Neuron (in vitro differentiated cells): Measurements from ENCODE around the gene HLA-DRB1.
"Not testable (repeated sequence)": the region's sequence is repeated elsewhere in the genome, so short reads cannot be mapped to it uniquely, and the experiment has no call there.

Experiments
- H2AFZ ChIP-seq: one replicate; pipeline ENCODE4 v1.6.1; 2013; ENCODE audit warnings: low read depth, mild to moderate bottlenecking, inconsistent platforms, low read length, moderate library complexity
- H3K27me3 ChIP-seq: one replicate; pipeline ENCODE4 v1.6.1; 2013; ENCODE audit warnings: low read length; ENCODE audit not compliant: insufficient read depth
- H3K36me3 ChIP-seq: one replicate; pipeline ENCODE4 v1.6.1; 2013; ENCODE audit warnings: low read length; ENCODE audit not compliant: insufficient read depth
- H3K4me1 ChIP-seq: one replicate; pipeline ENCODE4 v1.6.1; 2013; ENCODE audit warnings: low read length; ENCODE audit not compliant: insufficient read depth
- H3K4me3 ChIP-seq: 2 replicates; pipeline ENCODE4 v1.5.1; 2013; ENCODE audit warnings: mild to moderate bottlenecking, low read length, moderate library complexity
- H3K9me3 ChIP-seq: one replicate; pipeline ENCODE4 v1.6.1; 2013; ENCODE audit warnings: low read length

HLA-DRB1 gene

DNA sequence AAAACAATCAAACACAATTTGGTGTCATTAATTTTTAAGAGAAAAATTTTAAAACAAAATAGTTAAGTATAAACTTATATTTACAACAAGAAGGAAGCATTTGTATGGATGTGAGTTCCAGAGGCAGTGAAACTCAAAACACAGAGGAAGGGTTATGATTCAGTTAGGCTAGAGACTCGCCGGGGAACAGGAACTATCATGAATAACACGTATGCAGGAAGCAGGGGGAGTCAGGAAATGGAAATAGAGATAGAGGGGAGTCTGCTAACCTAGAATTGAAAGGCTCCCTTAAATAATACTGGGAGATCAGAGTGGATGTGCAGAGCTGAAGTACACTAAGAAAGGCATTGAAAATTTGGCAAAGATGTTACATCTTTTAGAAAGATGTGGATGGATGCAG is 14.2 kb upstream of the HLA-DRB1 start:
- no peaks in the 10 kb centered on the region for H3K4me1 ChIP-seq
- no peak overlapping the region for H3K4me3 ChIP-seq
- no peaks in the 10 kb centered on the region for H3K36me3 ChIP-seq

DNA sequence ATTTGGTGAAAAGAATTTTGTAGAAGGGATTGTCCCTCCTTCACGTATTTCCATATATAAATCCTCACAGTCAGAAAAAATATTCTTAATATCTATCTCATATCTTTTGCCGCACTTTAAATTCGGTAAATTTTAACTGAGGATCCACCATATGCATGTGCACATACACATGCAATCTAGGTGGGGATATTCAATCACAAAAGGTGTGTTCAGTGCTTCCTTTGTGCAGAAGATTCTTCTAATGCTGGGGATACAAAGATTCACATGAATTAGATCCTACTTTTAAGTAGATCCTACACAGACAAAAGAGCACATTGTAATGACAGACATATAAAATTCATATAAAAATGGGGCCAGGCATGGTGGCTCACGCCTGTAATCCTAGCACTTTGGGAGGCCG is 13.6 kb upstream of the HLA-DRB1 start:
- no peak overlapping the region for H2AFZ ChIP-seq
- H3K4me3 ChIP-seq: no peak overlapping the region
- H3K9me3 ChIP-seq: no peaks in the 10 kb centered on the region
- no peaks in the 10 kb centered on the region for H3K36me3 ChIP-seq
- no peaks in the 10 kb centered on the region for H3K27me3 ChIP-seq
- no peaks in the 10 kb centered on the region for H3K4me1 ChIP-seq

More for the DNA sequence above, 14.2 kb upstream of the HLA-DRB1 start:
- Histone ChIP-seq H3K27me3 (no peaks in the 10 kb centered on the region), H2AFZ (no peak overlapping the region), H3K9me3 (no peaks in the 10 kb centered on the region)

DNA sequence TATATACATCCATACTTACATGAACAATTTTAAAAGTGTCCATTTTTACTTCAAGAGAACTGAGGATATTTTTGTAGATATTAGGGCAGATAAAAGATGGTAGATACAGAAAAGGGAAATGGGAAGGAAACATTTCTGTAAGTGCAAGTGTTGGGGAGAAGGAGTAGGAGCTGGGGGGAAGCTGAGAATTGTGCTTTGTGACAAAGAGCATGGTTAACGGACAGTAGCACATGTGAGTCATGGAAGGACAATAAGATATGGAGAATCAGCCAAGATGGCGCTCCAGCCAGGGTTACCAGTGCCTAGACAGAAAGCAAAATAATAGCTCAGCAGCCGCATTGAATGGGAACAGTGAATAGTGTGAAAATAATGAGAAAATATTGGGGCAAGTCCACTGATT is 12.7 kb upstream of the HLA-DRB1 start:
- no peaks in the 10 kb centered on the region for H3K36me3 ChIP-seq
- H3K9me3 ChIP-seq: no peaks in the 10 kb centered on the region
- H3K27me3 ChIP-seq: no peaks in the 10 kb centered on the region
- no peaks in the 10 kb centered on the region for H3K4me1 ChIP-seq
- no peak overlapping the region for H3K4me3 ChIP-seq
- no peak overlapping the region for H2AFZ ChIP-seq

DNA sequence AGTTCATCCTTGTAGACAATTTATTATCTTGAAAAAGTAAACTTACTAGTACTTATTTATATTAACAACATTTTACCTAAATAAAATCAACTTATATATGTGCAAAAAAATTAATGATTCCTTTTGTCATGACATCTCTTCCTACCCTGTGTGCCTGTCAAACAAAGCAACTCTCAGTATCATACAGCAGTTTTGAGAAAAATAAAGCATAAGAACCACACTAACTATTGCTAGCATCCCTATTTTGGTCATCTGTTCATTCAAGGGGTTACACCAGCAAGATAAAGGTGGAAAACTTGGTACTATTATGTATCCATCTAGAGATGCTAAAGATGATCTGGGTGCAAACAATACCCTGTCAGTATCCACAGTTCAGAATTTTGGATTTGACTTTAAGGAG is 7.4 kb upstream of the HLA-DRB1 start:
- H3K4me1 ChIP-seq: no peaks in the 10 kb centered on the region
- no peaks in the 10 kb centered on the region for H3K9me3 ChIP-seq
- H3K4me3 ChIP-seq: no peak overlapping the region
- no peaks in the 10 kb centered on the region for H3K27me3 ChIP-seq
- H3K36me3 ChIP-seq: no peaks in the 10 kb centered on the region
- no peak overlapping the region for H2AFZ ChIP-seq

DNA sequence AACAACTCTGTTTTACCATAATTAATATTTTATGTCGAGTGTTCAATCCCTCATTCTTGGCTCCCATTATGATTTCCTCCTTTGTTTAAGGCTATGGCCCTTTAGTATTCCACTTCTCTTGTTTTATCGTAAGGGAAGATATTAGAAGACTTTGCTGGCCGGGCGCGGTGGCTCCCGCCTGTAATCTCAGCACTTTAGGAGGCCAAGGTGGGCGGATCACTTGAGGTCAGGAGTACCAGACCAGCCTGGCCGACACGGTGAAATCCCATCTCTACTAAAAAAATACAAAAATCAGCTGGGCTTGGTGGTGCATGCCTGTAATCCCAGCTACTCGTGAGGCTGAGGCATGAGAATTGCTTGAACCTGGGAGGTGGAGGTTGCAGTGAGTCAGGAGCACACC is 1.1 kb upstream of the HLA-DRB1 start:
- not testable (repeated sequence) for H3K4me3 ChIP-seq, H3K27me3 ChIP-seq, H2AFZ ChIP-seq, H3K9me3 ChIP-seq, H3K4me1 ChIP-seq, H3K36me3 ChIP-seq

DNA sequence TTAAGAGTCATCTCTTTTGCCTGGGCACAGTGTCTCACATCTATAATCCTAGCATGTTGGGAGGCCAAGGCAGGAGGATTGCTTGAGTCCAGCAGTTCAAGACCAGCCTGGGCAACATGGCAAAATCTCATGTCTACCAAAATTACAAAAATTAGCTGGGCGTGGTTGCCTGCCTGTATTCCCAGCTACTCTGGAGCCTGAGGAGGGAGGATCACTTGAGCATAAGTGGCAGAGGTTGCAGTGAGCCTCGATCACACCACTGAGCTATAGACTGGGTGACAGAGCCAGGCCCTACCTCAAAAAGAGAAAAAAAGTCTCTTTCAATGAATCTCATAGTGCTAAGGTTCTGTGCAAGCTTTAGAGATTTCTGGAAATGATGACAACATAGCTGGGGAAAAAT is 1.5 kb downstream of the HLA-DRB1 start:
- Histone ChIP-seq H3K36me3 (no peaks in the 10 kb centered on the region), H2AFZ (no peak overlapping the region), H3K9me3 (no peaks in the 10 kb centered on the region), H3K27me3 (peaks cover 32% of the 10 kb centered on the region), H3K4me1 (no peaks in the 10 kb centered on the region), H3K4me3 (no peak overlapping the region)

DNA sequence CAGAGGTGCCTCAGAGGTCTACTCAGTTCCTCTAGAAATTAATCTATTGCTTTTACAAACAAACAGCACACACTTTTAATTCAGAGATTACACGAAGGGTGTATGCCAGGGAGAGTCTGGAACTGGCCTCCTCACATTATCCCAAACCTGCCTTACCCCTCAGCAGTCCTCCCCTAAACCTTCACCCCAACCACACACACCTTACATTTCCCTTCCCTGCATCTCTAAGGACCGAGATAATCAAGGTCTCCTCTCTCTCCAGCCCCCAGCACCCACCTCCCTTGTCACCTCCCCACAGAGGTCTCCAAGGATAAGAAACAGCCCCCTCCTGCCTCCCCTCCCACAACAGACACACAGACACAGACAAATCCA is 6.1 kb downstream of the HLA-DRB1 start:
- Histone ChIP-seq H3K4me1 (no peaks in the 10 kb centered on the region), H2AFZ (no peak overlapping the region), H3K9me3 (no peaks in the 10 kb centered on the region), H3K4me3 (no peak overlapping the region), H3K36me3 (no peaks in the 10 kb centered on the region), H3K27me3 (peaks cover 35% of the 10 kb centered on the region)

DNA sequence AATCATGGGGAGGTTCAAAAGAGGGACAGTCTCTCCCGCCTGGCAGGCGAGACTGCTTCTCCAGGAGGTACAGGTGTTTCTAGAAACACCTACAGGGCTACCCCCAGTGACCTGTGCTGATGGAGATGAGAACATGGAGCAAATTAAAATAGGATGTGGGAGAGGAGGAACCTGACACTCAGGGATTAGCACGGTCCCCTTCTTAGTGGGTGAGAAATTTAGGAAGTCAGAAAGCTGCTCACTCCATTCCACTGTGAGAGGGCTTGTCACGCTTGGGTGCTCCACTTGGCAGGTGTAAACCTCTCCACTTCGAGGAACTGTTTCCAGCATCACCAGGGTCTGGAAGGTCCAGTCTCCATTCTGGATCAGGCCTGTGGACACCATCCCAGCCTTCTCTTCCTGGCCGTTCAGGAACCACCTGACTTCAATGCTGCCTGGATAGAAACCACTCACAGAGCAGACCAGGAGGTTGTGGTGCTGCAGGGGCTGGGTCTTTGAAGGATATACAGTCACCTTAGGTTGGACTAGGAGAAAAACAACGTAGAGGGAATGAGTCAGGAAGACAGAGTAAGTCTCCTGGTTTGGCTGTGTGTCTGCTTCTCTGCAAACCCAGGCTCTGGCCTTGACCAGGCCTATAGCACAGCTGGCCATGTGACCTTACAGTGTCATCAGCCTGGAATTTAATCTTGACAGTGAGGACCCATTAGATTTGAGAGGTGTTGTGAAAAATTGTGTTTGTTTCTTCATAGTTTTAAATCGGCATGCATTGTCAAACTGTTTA is 8.1 kb downstream of the HLA-DRB1 start:
- Histone ChIP-seq H3K4me3 (no peak overlapping the region), H3K36me3 (no peaks in the 10 kb centered on the region), H3K4me1 (no peaks in the 10 kb centered on the region), H3K9me3 (no peaks in the 10 kb centered on the region), H2AFZ (no peak overlapping the region), H3K27me3 (peaks cover 35% of the 10 kb centered on the region)

DNA sequence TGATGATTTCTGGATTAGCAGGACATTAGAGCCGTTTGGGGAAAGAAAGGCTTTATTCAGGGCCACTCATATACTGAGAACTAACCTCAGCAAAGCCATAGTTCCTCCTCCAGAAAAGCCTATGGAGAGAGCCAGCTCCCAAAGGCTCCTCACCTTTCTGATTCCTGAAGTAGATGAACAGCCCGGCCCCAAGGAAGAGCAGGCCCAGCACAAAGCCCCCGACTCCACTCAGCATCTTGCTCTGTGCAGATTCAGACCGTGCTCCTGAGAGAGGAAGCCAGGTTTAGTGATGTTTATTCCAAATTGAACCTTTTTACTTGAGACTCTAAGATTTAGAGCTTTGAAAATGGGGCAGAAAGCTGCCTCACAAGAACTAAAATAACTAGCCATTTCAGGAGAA is 9.1 kb downstream of the HLA-DRB1 start:
- H3K4me3 ChIP-seq: no peak overlapping the region
- no peaks in the 10 kb centered on the region for H3K36me3 ChIP-seq
- peaks cover 27% of the 10 kb centered on the region for H3K27me3 ChIP-seq
- no peak overlapping the region for H2AFZ ChIP-seq
- no peaks in the 10 kb centered on the region for H3K4me1 ChIP-seq
- no peaks in the 10 kb centered on the region for H3K9me3 ChIP-seq

DNA sequence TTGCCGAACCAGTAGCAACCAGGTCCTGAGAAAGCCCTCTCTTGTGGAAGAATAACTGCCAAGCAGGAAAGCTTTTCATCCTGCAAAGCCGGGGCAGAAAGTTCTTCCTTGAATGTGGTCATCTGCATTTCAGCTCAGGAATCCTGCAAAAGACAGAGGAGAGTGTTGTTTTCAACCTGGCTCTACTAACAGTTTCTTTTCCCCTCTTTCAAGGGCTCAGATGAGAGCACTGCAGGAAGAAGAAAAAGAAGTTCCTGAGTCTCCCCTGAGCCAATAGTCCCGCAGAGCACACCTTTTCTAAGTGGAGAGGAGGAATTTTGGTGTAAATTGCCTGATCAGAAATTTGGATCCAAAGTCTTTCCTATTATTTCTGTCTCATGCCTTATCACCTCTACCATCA is 10.7 kb downstream of the HLA-DRB1 start:
- H3K4me3 ChIP-seq: no peak overlapping the region
- no peaks in the 10 kb centered on the region for H3K9me3 ChIP-seq
- no peak overlapping the region for H2AFZ ChIP-seq
- H3K27me3 ChIP-seq: peaks cover 10% of the 10 kb centered on the region
- H3K36me3 ChIP-seq: no peaks in the 10 kb centered on the region
- no peaks in the 10 kb centered on the region for H3K4me1 ChIP-seq

DNA sequence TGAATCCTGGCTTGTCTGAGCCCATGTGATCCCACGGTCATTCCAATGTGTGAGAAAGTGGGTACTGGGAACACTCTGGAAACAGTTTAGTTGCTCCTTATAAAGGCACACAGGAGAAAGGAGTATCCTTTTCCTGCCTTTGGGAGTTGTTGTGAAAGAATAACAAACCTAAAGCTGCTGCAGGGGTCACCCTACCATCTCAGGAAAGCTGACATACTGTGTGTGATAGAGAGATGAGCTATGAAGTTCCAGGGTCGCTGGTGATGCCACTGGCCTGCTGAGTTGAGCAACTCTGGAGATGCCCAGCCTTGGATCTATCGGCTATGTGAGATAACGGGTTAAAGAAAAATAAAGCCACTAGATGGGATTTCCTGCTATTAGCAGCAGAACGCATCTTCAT is 12.2 kb downstream of the HLA-DRB1 start:
- not testable (repeated sequence) for H3K36me3 ChIP-seq, H3K4me3 ChIP-seq, H2AFZ ChIP-seq, H3K4me1 ChIP-seq, H3K27me3 ChIP-seq, H3K9me3 ChIP-seq

DNA sequence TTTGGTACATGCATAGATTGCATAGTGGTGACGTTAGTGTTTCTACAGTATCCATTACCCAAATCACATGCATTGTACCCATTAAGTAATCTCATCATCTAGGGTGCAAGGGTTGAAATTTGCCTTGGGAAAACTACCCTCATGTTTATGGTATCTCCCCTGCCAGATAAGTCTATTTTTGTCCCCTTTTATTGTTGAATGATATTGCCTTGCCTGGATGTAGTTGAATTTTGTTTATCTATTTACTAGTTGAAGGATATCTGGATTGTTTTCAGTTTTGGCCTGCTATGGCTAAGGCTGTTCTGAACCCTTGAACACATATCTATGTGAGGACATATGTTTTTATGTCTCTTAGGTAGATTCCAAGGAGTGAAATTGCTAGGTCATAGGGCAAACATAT is 13.4 kb downstream of the HLA-DRB1 start:
- Histone ChIP-seq H3K27me3 (no peaks in the 10 kb centered on the region), H3K4me3 (no peak overlapping the region), H3K36me3 (no peaks in the 10 kb centered on the region), H3K9me3 (no peaks in the 10 kb centered on the region), H2AFZ (no peak overlapping the region), H3K4me1 (no peaks in the 10 kb centered on the region)

DNA sequence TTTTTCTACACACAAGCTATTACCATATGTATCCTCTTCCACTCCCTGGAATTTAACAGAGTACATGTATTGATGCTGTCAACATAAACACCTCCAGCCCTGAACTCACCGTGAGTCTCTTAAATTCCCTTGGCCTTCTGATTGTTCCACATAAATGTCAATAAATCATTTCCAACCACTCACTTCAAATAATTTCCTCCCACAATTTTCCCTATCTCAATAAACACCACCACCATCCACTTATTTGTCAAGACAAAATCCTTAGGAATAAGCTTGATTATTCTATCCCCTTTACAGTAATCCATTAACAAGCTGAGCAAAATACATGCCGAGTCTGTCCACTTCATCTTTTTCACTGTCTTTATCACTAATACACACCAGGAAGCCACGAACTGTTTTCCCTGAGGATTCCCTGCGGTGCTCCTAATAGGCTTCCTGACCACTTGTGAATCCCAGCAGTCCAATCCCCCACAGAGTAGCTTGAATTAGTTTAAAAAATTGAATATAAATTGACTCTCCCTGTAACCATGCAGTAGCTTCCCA is 19.2 kb downstream of the HLA-DRB1 start:
- Histone ChIP-seq H3K4me1 (no peaks in the 10 kb centered on the region), H3K9me3 (no peaks in the 10 kb centered on the region), H3K36me3 (no peaks in the 10 kb centered on the region), H3K4me3 (no peak overlapping the region), H2AFZ (no peak overlapping the region), H3K27me3 (no peaks in the 10 kb centered on the region)

DNA sequence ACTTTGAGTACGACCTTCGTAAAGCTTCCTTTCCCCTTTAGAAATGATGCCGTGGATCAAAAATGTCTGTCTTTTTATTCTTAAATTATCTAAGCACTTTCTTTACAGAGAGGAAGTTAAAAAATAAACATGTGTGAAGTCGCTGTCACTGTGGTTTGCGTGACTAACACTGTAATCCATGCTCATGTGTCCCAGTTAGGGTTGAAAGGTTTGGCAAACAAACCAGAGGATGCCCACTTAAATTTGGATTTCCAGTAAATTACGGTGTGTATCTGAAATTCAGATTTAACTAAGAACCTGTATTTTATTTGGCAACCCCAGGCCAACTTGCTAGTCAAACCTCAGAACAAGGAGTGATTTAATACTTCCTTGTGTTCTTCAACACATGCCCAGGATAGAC is 21.1 kb downstream of the HLA-DRB1 start:
- no peak overlapping the region for H3K4me3 ChIP-seq
- no peaks in the 10 kb centered on the region for H3K36me3 ChIP-seq
- H3K27me3 ChIP-seq: no peaks in the 10 kb centered on the region

More for the DNA sequence above, 21.1 kb downstream of the HLA-DRB1 start:
- no peak overlapping the region for H2AFZ ChIP-seq
- no peaks in the 10 kb centered on the region for H3K9me3 ChIP-seq
- H3K4me1 ChIP-seq: no peaks in the 10 kb centered on the region
